OCI-LY1 (cell line): ENCODE measurements around the gene STRIP2.

ENCODE experiments used
- H2AFZ ChIP-seq: fragments of 200-600 bp; sonication (generic), shearing (Covaris generic); 2 replicates; pipeline ENCODE4 v1.6.0; 2014; ENCODE audit warnings: antibody characterized with exemption, mild to moderate bottlenecking, low read length
- H3F3A ChIP-seq: fragments of 200-600 bp; sonication (generic), shearing (Covaris generic); 2 replicates; pipeline ENCODE4 v1.6.0; 2014; ENCODE audit warnings: mild to moderate bottlenecking, antibody characterized with exemption, low read length, moderate library complexity; ENCODE audit not compliant: insufficient read depth
- H3K27ac ChIP-seq: fragments of 200-600 bp; sonication (generic); 2 replicates; pipeline ENCODE4 v1.5.1; 2014; ENCODE audit warnings: low read length, mixed run types, mild to moderate bottlenecking, low read depth; ENCODE audit not compliant: poor library complexity, severe bottlenecking
- H3K27me3 ChIP-seq: fragments of 200-600 bp; sonication (generic); 2 replicates; pipeline ENCODE4 v1.6.0; 2014; ENCODE audit warnings: antibody characterized with exemption, mild to moderate bottlenecking, low read length, moderate library complexity; ENCODE audit not compliant: insufficient read depth
- H3K36me3 ChIP-seq: fragments of 200-600 bp; sonication (generic); 2 replicates; pipeline ENCODE4 v1.6.1; 2014; ENCODE audit warnings: mild to moderate bottlenecking, antibody characterized with exemption, low read length, moderate library complexity, mixed read lengths; ENCODE audit not compliant: insufficient read depth
- H3K4me1 ChIP-seq: fragments of 200-600 bp; sonication (generic); 2 replicates; pipeline ENCODE4 v1.5.1; 2014; ENCODE audit warnings: mild to moderate bottlenecking, low read length, moderate library complexity; ENCODE audit not compliant: insufficient read depth, severe bottlenecking
- H3K4me2 ChIP-seq: fragments of 200-600 bp; sonication (generic), shearing (Covaris generic); 2 replicates; pipeline ENCODE4 v1.6.1; 2014; ENCODE audit warnings: low read length
- H3K4me3 ChIP-seq: fragments of 200-600 bp; sonication (generic); 2 replicates; pipeline ENCODE4 v1.5.1; 2014; ENCODE audit warnings: low read length, low read depth, mild to moderate bottlenecking, mixed read lengths; ENCODE audit not compliant: poor library complexity, severe bottlenecking
- H3K79me2 ChIP-seq: fragments of 200-600 bp; shearing (Covaris generic); 2 replicates; pipeline ENCODE4 v1.6.1; 2016; ENCODE audit warnings: mixed run types, low read length, mixed read lengths; ENCODE audit not compliant: insufficient read depth
- H3K9ac ChIP-seq: fragments of 200-600 bp; sonication (generic), shearing (Covaris generic); 2 replicates; pipeline ENCODE4 v1.6.1; 2014; ENCODE audit warnings: mild to moderate bottlenecking, low read length, mixed read lengths
- H3K9me2 ChIP-seq: fragments of 200-600 bp; sonication (generic), shearing (Covaris generic); 2 replicates; pipeline ENCODE4 v1.6.1; 2014; ENCODE audit warnings: low read depth, mild to moderate bottlenecking, low read length, mixed read lengths
- H3K9me3 ChIP-seq: fragments of 200-600 bp; shearing (Covaris generic); 2 replicates; pipeline ENCODE4 v1.6.1; 2014; ENCODE audit warnings: low read length, mixed read lengths
- H4K20me1 ChIP-seq: fragments of 200-600 bp; sonication (generic), shearing (Covaris generic); 2 replicates; pipeline ENCODE4 v1.6.0; 2016; ENCODE audit warnings: mild to moderate bottlenecking, low read length; ENCODE audit not compliant: insufficient read depth
- CTCF ChIP-seq: fragments of 200-600 bp; sonication (generic), shearing (Covaris generic); IDR thresholded peaks from 2 replicates; pipeline ENCODE4 v1.5.1; 2017; ENCODE audit warnings: mild to moderate bottlenecking, antibody characterized with exemption, low read length, moderate library complexity, mixed read lengths
- EZH2 ChIP-seq: fragments of 200-600 bp; sonication (generic), shearing (Covaris generic); IDR thresholded peaks from 2 replicates; pipeline ENCODE4 v1.8.0; 2017; ENCODE audit warnings: borderline replicate concordance, mixed run types, mild to moderate bottlenecking, antibody characterized with exemption, low read length, moderate library complexity, mixed read lengths

Gene STRIP2

GRCh38 chr7:129412501-129412900, 21.7 kb upstream of the STRIP2 start:
- H3K79me2 ChIP-seq: no peaks in the 10 kb centered on the region
- TF ChIP-seq CTCF (no peak), EZH2 (no peak)
- no peak overlapping the region for H3K27ac ChIP-seq
- H3F3A ChIP-seq: no peaks in the 10 kb centered on the region
- H3K4me1 ChIP-seq: no peaks in the 10 kb centered on the region
- no peaks in the 10 kb centered on the region for H3K27me3 ChIP-seq
- no peak overlapping the region for H3K4me3 ChIP-seq
- no peaks in the 10 kb centered on the region for H3K9me2 ChIP-seq
- peaks cover 4% of the 10 kb centered on the region; the same call in 1 of the 2 replicates for H3K9me3 ChIP-seq
- no peaks in the 10 kb centered on the region for H4K20me1 ChIP-seq
- no peak overlapping the region for H3K4me2 ChIP-seq
- no peak overlapping the region for H2AFZ ChIP-seq
- no peak overlapping the region for H3K9ac ChIP-seq
- H3K36me3 ChIP-seq: no peaks in the 10 kb centered on the region

GRCh38 chr7:129417073-129417472, 17.2 kb upstream of the STRIP2 start:
- Histone ChIP-seq H3F3A (no peaks in the 10 kb centered on the region), H3K9me2 (no peaks in the 10 kb centered on the region), H3K79me2 (no peaks in the 10 kb centered on the region), H3K36me3 (no peaks in the 10 kb centered on the region), H3K4me3 (no peak overlapping the region), H4K20me1 (no peaks in the 10 kb centered on the region), H3K27ac (no peak overlapping the region), H3K9ac (no peak overlapping the region), H3K4me2 (no peak overlapping the region), H3K27me3 (no peaks in the 10 kb centered on the region), H2AFZ (no peak overlapping the region), H3K9me3 (peaks cover 4% of the 10 kb centered on the region; the same call in 1 of the 2 replicates), H3K4me1 (no peaks in the 10 kb centered on the region)
- TF ChIP-seq CTCF: no peak
- TF ChIP-seq EZH2: no peak

GRCh38 chr7:129421717-129422250, 12.4 kb upstream of the STRIP2 start:
- H3K27me3 ChIP-seq: no peaks in the 10 kb centered on the region
- H3K4me2 ChIP-seq: no peak overlapping the region
- H3K9ac ChIP-seq: no peak overlapping the region
- no peak overlapping the region for H3K27ac ChIP-seq
- no peaks in the 10 kb centered on the region for H3K9me2 ChIP-seq
- no peaks in the 10 kb centered on the region for H3K4me1 ChIP-seq
- no peaks in the 10 kb centered on the region for H3K9me3 ChIP-seq
- H3K4me3 ChIP-seq: no peak overlapping the region
- no peak overlapping the region for H2AFZ ChIP-seq
- TF ChIP-seq CTCF (no peak), EZH2 (no peak)
- H3F3A ChIP-seq: no peaks in the 10 kb centered on the region
- no peaks in the 10 kb centered on the region for H3K79me2 ChIP-seq
- no peaks in the 10 kb centered on the region for H3K36me3 ChIP-seq
- no peaks in the 10 kb centered on the region for H4K20me1 ChIP-seq
